Purkinje cell (primary cell): ENCODE results near the gene KLHL5. TPM values are rescaled to one million over a fixed set of nuclear protein-coding genes. Genes with fewer than 3 reads are reported as not detected.

Source experiments
- polyA plus RNA-seq: library from polyadenylated mRNA; unstranded; fragments of >200 nt; fragmentation: Nextera tagmentation; gene quantifications from 2 replicates; pipeline ENCODE4 v1.2.1, GENCODE V29; 2014

Gene KLHL5
- 137 TPM in 2 replicates for polyA plus RNA-seq

DNA sequence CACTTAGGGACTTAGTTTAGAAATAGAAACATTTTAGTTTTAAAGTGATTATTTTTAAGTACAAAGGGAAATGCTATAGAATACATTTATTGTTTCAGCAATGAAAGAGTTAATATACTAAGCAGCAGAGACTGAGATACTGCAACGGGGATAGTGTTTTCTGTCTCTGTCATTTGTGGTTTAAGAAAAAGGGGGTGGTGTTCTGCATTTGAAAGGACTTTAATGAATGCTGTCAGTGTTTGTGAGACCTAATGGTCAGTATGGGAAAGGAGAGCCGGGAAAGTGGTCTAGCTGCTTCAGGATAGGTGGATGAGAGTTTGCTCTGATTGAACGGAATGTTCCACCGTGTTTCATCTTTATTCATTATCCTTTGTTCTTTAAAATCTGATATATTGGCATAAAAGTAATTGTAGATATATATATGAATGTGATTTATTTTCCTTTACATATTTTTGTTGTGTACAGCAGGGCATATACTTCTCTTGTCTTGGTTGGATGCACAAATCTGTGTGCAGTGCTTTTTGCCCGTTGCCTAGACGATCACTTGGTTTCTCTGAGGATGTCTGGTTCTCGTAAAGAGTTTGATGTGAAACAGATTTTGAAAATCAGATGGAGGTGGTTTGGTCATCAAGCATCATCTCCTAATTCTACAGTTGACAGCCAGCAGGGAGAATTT, at the start of gene KLHL5:
TSS of gene KLHL5 (plus strand) at position 139 of the 676 bp plus-strand sequence. CDS start at position 560, 421 bp downstream.

GRCh38 chr4:39032218-39033085, 29.6 kb upstream of the KLHL5 start, which contains the start of gene TMEM156:
TSS of gene TMEM156 (minus strand) at chr4:39032409. CDS start at chr4:39032313, 96 bp downstream.

Other genes with a start within 250 kb of the KLHL5 start
- 0.44 TPM in 1 of 2 replicates, not detected in the other for gene TLR6, start 205.4 kb upstream of the KLHL5 start, polyA plus RNA-seq
- gene FAM114A1, start 194.4 kb upstream of the KLHL5 start, polyA plus RNA-seq: 1.2 and 3.0 TPM in 2 replicates
- gene TMEM156, start 29.8 kb upstream of the KLHL5 start, polyA plus RNA-seq: 1.5 TPM in 1 of 2 replicates, not detected in the other
- gene WDR19, start 120.3 kb downstream of the KLHL5 start, polyA plus RNA-seq: 35.2 and 38.9 TPM in 2 replicates